Neural cell (in vitro differentiated cells): ENCODE data around the gene SLC9A7. TPM values are rescaled to one million over a fixed set of nuclear protein-coding genes. Genes with fewer than 3 reads are reported as not detected.

Experiments
- H2AFZ ChIP-seq: fragments of 200-600, 300-800 bp; sonication (generic), shearing (Covaris generic); 2 replicates; pipeline ENCODE4 v1.6.0; 2014; ENCODE audit warnings: low read depth, mild to moderate bottlenecking, antibody characterized with exemption, low read length, moderate library complexity
- H3F3A ChIP-seq: fragments of 200-600 bp; shearing (Covaris generic); 2 replicates; pipeline ENCODE4 v1.6.1; 2016; ENCODE audit warnings: mild to moderate bottlenecking, moderate library complexity, mixed read lengths, antibody characterized with exemption, low read length; ENCODE audit not compliant: insufficient read depth, poor library complexity, severe bottlenecking
- H3K27ac ChIP-seq: fragments of 200-600, 300-800 bp; sonication (generic), shearing (Covaris generic); 2 replicates; pipeline ENCODE4 v1.5.1; 2014; ENCODE audit warnings: mild to moderate bottlenecking, low read length, moderate library complexity
- H3K27me3 ChIP-seq: fragments of 300-800, 200-600 bp; sonication (generic), shearing (Covaris generic); 2 replicates; pipeline ENCODE4 v1.6.0; 2014; ENCODE audit warnings: mild to moderate bottlenecking, low read depth, low read length, moderate library complexity; ENCODE audit not compliant: insufficient read depth
- H3K36me3 ChIP-seq: fragments of 300-800, 200-600 bp; sonication (generic), shearing (Covaris generic); 2 replicates; pipeline ENCODE4 v1.5.1; 2014; ENCODE audit warnings: mild to moderate bottlenecking, antibody characterized with exemption, low read length, moderate library complexity; ENCODE audit not compliant: insufficient read depth
- H3K4me2 ChIP-seq: fragments of 300-800, 200-600 bp; sonication (generic), shearing (Covaris generic); 2 replicates; pipeline ENCODE4 v1.6.0; 2014; ENCODE audit warnings: mild to moderate bottlenecking, low read length
- H3K4me3 ChIP-seq: fragments of 300-800, 200-600 bp; sonication (generic), shearing (Covaris generic); 2 replicates; pipeline ENCODE4 v1.5.1; 2014; ENCODE audit warnings: mild to moderate bottlenecking, low read length, moderate library complexity
- H3K79me2 ChIP-seq: fragments of 200-600 bp; shearing (Covaris generic); replicated peaks from 2 replicates; pipeline ENCODE4 v1.6.0; 2014; ENCODE audit warnings: mild to moderate bottlenecking, low read length, moderate library complexity; ENCODE audit not compliant: insufficient read depth
- H3K9ac ChIP-seq: fragments of 300-800, 200-600 bp; sonication (generic), shearing (Covaris generic); 2 replicates; pipeline ENCODE4 v1.6.1; 2016; ENCODE audit warnings: mild to moderate bottlenecking, low read length, mixed read lengths
- H3K9me2 ChIP-seq: fragments of 200-600 bp; shearing (Covaris generic); 2 replicates; pipeline ENCODE4 v1.6.1; 2016; ENCODE audit warnings: mild to moderate bottlenecking, low read length, mixed read lengths; ENCODE audit not compliant: insufficient read depth
- H3K9me3 ChIP-seq: fragments of 200-600, 300-800 bp; sonication (generic), shearing (Covaris generic); 2 replicates; pipeline ENCODE4 v1.6.1; 2016; ENCODE audit warnings: mild to moderate bottlenecking, mixed run types, low read length, moderate library complexity, mixed read lengths
- H4K20me1 ChIP-seq: fragments of 200-600 bp; shearing (Covaris generic); 2 replicates; pipeline ENCODE4 v1.6.1; 2016; ENCODE audit warnings: mild to moderate bottlenecking, mixed run types; ENCODE audit not compliant: insufficient read depth
- CTCF ChIP-seq: fragments of 450-650 bp; IDR thresholded peaks from 2 replicates; pipeline ENCODE4 v1.5.1; 2014; ENCODE audit warnings: antibody characterized with exemption, mild to moderate bottlenecking, moderate library complexity; ENCODE audit not compliant: poor library complexity, severe bottlenecking
- EP300 ChIP-seq: fragments of 450-650 bp; conservative IDR thresholded peaks from 2 replicates; pipeline ENCODE4 v1.6.1; 2014; ENCODE audit warnings: antibody characterized with exemption, mild to moderate bottlenecking, moderate library complexity; ENCODE audit not compliant: poor library complexity, severe bottlenecking
- EZH2 ChIP-seq: fragments of 200-600, 300-800 bp; shearing (Covaris generic), sonication (generic); IDR thresholded peaks from 2 replicates; pipeline ENCODE4 v1.6.1; 2014; ENCODE audit warnings: antibody characterized with exemption, low read length, borderline replicate concordance, mild to moderate bottlenecking; ENCODE audit not compliant: insufficient read depth, poor library complexity, severe bottlenecking
- MXI1 ChIP-seq: fragments of 450-650 bp; conservative IDR thresholded peaks from 2 replicates; pipeline ENCODE4 v1.6.1; 2014; ENCODE audit warnings: antibody characterized with exemption, mild to moderate bottlenecking; ENCODE audit not compliant: poor library complexity, severe bottlenecking
- POLR2AphosphoS5 ChIP-seq: IDR thresholded peaks from 2 replicates; pipeline ENCODE4 v1.6.1; 2012
- RAD21 ChIP-seq: fragments of 450-650 bp; conservative IDR thresholded peaks from 2 replicates; pipeline ENCODE4 v1.6.1; 2014; ENCODE audit warnings: antibody characterized with exemption, mild to moderate bottlenecking, moderate library complexity
- REST ChIP-seq: IDR thresholded peaks from 2 replicates; pipeline ENCODE4 v1.6.1; 2012; ENCODE audit warnings: borderline replicate concordance
- SMC3 ChIP-seq: fragments of 450-650 bp; conservative IDR thresholded peaks from 2 replicates; pipeline ENCODE4 v1.6.1; 2014; ENCODE audit warnings: antibody characterized with exemption, mild to moderate bottlenecking, moderate library complexity; ENCODE audit not compliant: poor library complexity
- TAF1 ChIP-seq: IDR thresholded peaks from 2 replicates; pipeline ENCODE4 v1.6.1; 2012; ENCODE audit warnings: low read depth
- polyA plus RNA-seq: library from polyadenylated mRNA; depleted of rRNA; stranded (reverse); fragments of >200 nt; gene quantifications from 2 replicates; pipeline ENCODE4 v1.2.3, GENCODE V29; 2014

Gene SLC9A7
- polyA plus RNA-seq, 1 donor from 2014 or later: 12.1 TPM

GRCh38 chrX:46704767-46705386 is 54.0 kb downstream of the SLC9A7 start:
- TF ChIP-seq SMC3 (no peak), EP300 (no peak), RAD21 (no peak), EZH2 (no peak), POLR2AphosphoS5 (no peak), TAF1 (no peak), CTCF (no peak), REST (no peak), MXI1 (no peak)
- no peaks in the 10 kb centered on the region for H3F3A ChIP-seq
- H3K27me3 ChIP-seq: no peaks in the 10 kb centered on the region
- no peak overlapping the region for H3K4me2 ChIP-seq
- no peaks in the 10 kb centered on the region for H3K9me2 ChIP-seq
- no peaks in the 10 kb centered on the region for H4K20me1 ChIP-seq
- no peak overlapping the region for H3K4me3 ChIP-seq
- no peak overlapping the region for H2AFZ ChIP-seq
- no peak overlapping the region for H3K9ac ChIP-seq
- no peak overlapping the region for H3K27ac ChIP-seq
- H3K79me2 ChIP-seq: no peaks in the 10 kb centered on the region
- H3K36me3 ChIP-seq: no peaks in the 10 kb centered on the region
- H3K9me3 ChIP-seq: no peaks in the 10 kb centered on the region

- Histone ChIP-seq H3K9ac (no peak overlapping the region), H3F3A (no peaks in the 10 kb centered on the region), H2AFZ (no peak overlapping the region), H3K9me2 (no peaks in the 10 kb centered on the region), H3K27me3 (no peaks in the 10 kb centered on the region), H3K4me2 (no peak overlapping the region), H3K9me3 (no peaks in the 10 kb centered on the region), H3K4me3 (no peak overlapping the region), H4K20me1 (no peaks in the 10 kb centered on the region), H3K36me3 (no peaks in the 10 kb centered on the region), H3K27ac (no peak overlapping the region), H3K79me2 (no peaks in the 10 kb centered on the region)
- TF ChIP-seq SMC3 (no peak), CTCF (no peak), TAF1 (no peak), MXI1 (no peak), REST (no peak), RAD21 (no peak), EZH2 (no peak), EP300 (no peak), POLR2AphosphoS5 (no peak)
Measured at GRCh38 chrX:46703980-46704379, 54.9 kb downstream of the SLC9A7 start.
